Measurements from ENCODE around the gene M1AP. TPM values are rescaled to one million over a fixed set of nuclear protein-coding genes. Genes with fewer than 3 reads are reported as not detected.
A peak's percentile ranks its signal among the peaks of the same experiment; 100 is the strongest.

The M1AP gene
- total RNA-seq, 1 donor from 2014 or later = 0.74 TPM

GRCh38 chr2:74513605-74514367, 134.3 kb downstream of the M1AP start:
- TF ChIP-seq CTCF (IDR thresholded peaks at IDR 0.05; ENCODE audit: unreplicated experiment) = no peak
- Mint-ChIP-seq H3K27ac (ENCODE audit: unreplicated experiment) (no peak overlapping the region), H3K4me3 (ENCODE audit: unreplicated experiment) (no peak overlapping the region), H3K4me1 (ENCODE audit: unreplicated experiment) (peaks cover 25% of the 10 kb centered on the region), H3K27me3 (ENCODE audit: unreplicated experiment) (peaks cover 37% of the 10 kb centered on the region), H3K36me3 (ENCODE audit: low read depth, unreplicated experiment) (peaks cover 14% of the 10 kb centered on the region), H3K9me3 (ENCODE audit: unreplicated experiment) (peaks cover 5% of the 10 kb centered on the region)
- no peak for DNase-seq (ENCODE audit: low spot score)

GRCh38 chr2:74512744-74513604, 135.2 kb downstream of the M1AP start:
- peaks cover 5% of the 10 kb centered on the region for H3K9me3 Mint-ChIP-seq (ENCODE audit: unreplicated experiment)
- no peak for DNase-seq (ENCODE audit: low spot score)
- H3K27ac Mint-ChIP-seq (ENCODE audit: unreplicated experiment) = no peak overlapping the region
- peak overlapping the region; percentile 65 for H3K4me3 Mint-ChIP-seq (ENCODE audit: unreplicated experiment)
- TF ChIP-seq CTCF (IDR thresholded peaks at IDR 0.05; ENCODE audit: unreplicated experiment) = no peak
- peaks cover 31% of the 10 kb centered on the region for H3K4me1 Mint-ChIP-seq (ENCODE audit: unreplicated experiment)
- H3K36me3 Mint-ChIP-seq (ENCODE audit: low read depth, unreplicated experiment) = peaks cover 11% of the 10 kb centered on the region
- H3K27me3 Mint-ChIP-seq (ENCODE audit: unreplicated experiment) = peaks cover 34% of the 10 kb centered on the region

GRCh38 chr2:74511104-74511989, 136.8 kb downstream of the M1AP start:
- peaks cover 31% of the 10 kb centered on the region for H3K27me3 Mint-ChIP-seq (ENCODE audit: unreplicated experiment)
- peaks cover 33% of the 10 kb centered on the region for H3K4me1 Mint-ChIP-seq (ENCODE audit: unreplicated experiment)
- H3K36me3 Mint-ChIP-seq (ENCODE audit: low read depth, unreplicated experiment) = peaks cover 8% of the 10 kb centered on the region
- H3K27ac Mint-ChIP-seq (ENCODE audit: unreplicated experiment) = peak overlapping the region; percentile 43
- no peaks in the 10 kb centered on the region for H3K9me3 Mint-ChIP-seq (ENCODE audit: unreplicated experiment)
- no peak overlapping the region for H3K4me3 Mint-ChIP-seq (ENCODE audit: unreplicated experiment)
- no peak for TF ChIP-seq CTCF (IDR thresholded peaks at IDR 0.05; ENCODE audit: unreplicated experiment)
- no peak for DNase-seq (ENCODE audit: low spot score)

- no peak for DNase-seq (ENCODE audit: low spot score)
- TF ChIP-seq CTCF (IDR thresholded peaks at IDR 0.05; ENCODE audit: unreplicated experiment) = no peak
- no peaks in the 10 kb centered on the region for H3K9me3 Mint-ChIP-seq (ENCODE audit: unreplicated experiment)
- H3K4me3 Mint-ChIP-seq (ENCODE audit: unreplicated experiment) = peak overlapping the region; percentile 9
- H3K27me3 Mint-ChIP-seq (ENCODE audit: unreplicated experiment) = peaks cover 30% of the 10 kb centered on the region
- H3K27ac Mint-ChIP-seq (ENCODE audit: unreplicated experiment) = no peak overlapping the region
- peaks cover 9% of the 10 kb centered on the region for H3K36me3 Mint-ChIP-seq (ENCODE audit: low read depth, unreplicated experiment)
- peaks cover 32% of the 10 kb centered on the region for H3K4me1 Mint-ChIP-seq (ENCODE audit: unreplicated experiment)
These were observed 137.9 kb downstream of the M1AP start for GRCh38 chr2:74510272-74510671.

All from endothelial cell (in vitro differentiated cells).